22Rv1 (cell line): ENCODE measurements around the gene FBXO2.

Source experiments
- CTCF ChIP-seq: fragments of 450-650 bp; IDR thresholded peaks from 2 replicates; pipeline ENCODE4 v1.5.1; 2017; ENCODE audit warnings: mild to moderate bottlenecking
- ZFX ChIP-seq: fragments of 450-650 bp; IDR thresholded peaks from 2 replicates; pipeline ENCODE4 v1.6.1; 2017; ENCODE audit warnings: antibody characterized with exemption, borderline replicate concordance

- TF ChIP-seq CTCF (no peak), ZFX (no peak)
These were observed 29.8 kb upstream of the FBXO2 start for GRCh38 chr1:11684070-11684469.
